Stomach (tissue), 9 donors: Measurements from ENCODE around the gene CD1C. TPM values are rescaled to one million over a fixed set of nuclear protein-coding genes. Genes with fewer than 3 reads are reported as not detected.
A peak's percentile ranks its signal among the peaks of the same experiment; 100 is the strongest.

Experiments used
- DNase-seq, 2 donors: peaks; one replicate each; pipeline versions ENCODE4 v3.0.0 to v3.0.0-alpha.2; 2013 to 2019
- H3K27ac ChIP-seq, 5 donors: fragments of 200-600 bp in 4 of 5; sonication (generic) in 4 of 5; one replicate each; pipeline ENCODE4 v1.5.1; 2013 to 2019; ENCODE audit warnings: mild to moderate bottlenecking in 1 of 5, moderate library complexity in 1 of 5
- H3K27me3 ChIP-seq, 3 donors: fragments of 200-600 bp; sonication (generic); one replicate each; pipeline ENCODE4 v1.5.1; 2017 to 2019; ENCODE audit warnings: mixed run types in 1 of 3
- H3K36me3 ChIP-seq, 4 donors: fragments of 200-600 bp; sonication (generic); 1 replicate in 3 of 4; 2 replicates in 1 of 4; pipeline ENCODE4 v1.5.1; 2016 to 2019
- H3K4me1 ChIP-seq, 4 donors: fragments of 200-600 bp; sonication (generic); one replicate each; pipeline ENCODE4 v1.5.1; 2016 to 2019
- H3K4me3 ChIP-seq, 4 donors: fragments of 200-600 bp; sonication (generic) in 3 of 4; one replicate each; pipeline ENCODE4 v1.5.1; 2016 to 2019; ENCODE audit warnings: mild to moderate bottlenecking in 1 of 4
- H3K9me3 ChIP-seq, 4 donors: fragments of 200-600 bp; sonication (generic); one replicate each; pipeline ENCODE4 v1.5.1; 2016 to 2019
- EP300 ChIP-seq: sonication (generic); formaldehyde crosslinking; IDR thresholded peaks from one replicate; pipeline ENCODE4 v1.6.1; 2017; ENCODE audit warnings: antibody characterized with exemption
- POLR2A ChIP-seq, 4 donors: fragments of 450-650 bp; IDR thresholded peaks; one replicate each; pipeline ENCODE4 v1.6.1; 2016; ENCODE audit warnings: antibody characterized with exemption in 4 of 4, control low read depth in 2 of 4, mild to moderate bottlenecking in 1 of 4, moderate library complexity in 1 of 4
- POLR2AphosphoS5 ChIP-seq, 3 donors: sonication (generic); formaldehyde crosslinking; IDR thresholded peaks; one replicate each; pipeline ENCODE4 v1.6.1; 2016; ENCODE audit warnings: antibody characterized with exemption in 3 of 3
- WGBS, 5 donors: extraction: QIAGEN DNeasy Blood & Tissue Kit in 3 of 5; methylation state at CpG; one replicate each; pipeline versions ENCODE4 v1.1.5 to v1.1.7; 2013 to 2018; 5-methylcytosine and 5-hydroxymethylcytosine counted together
- intact Hi-C: fragments of 100-400 bp; cut with DNase I; formaldehyde crosslinking; loops from one replicate; pipeline ENCODE4 v1.15.1; 2023; ENCODE audit warnings: low total_unique reads
- polyA plus RNA-seq, 3 donors: library from polyadenylated mRNA; stranded (reverse); fragments of 200-250 nt; gene quantifications; one replicate each; pipeline ENCODE4 v1.2.3, GENCODE V29; 2013
- total RNA-seq, 5 donors: library from RNA; depleted of rRNA; stranded (reverse); fragments of >200 nt; gene quantifications; one replicate each; pipeline versions ENCODE4 v1.1.0 to v1.2.3, GENCODE V29; 2014 to 2016
- TF ChIP-seq, protein P1 (sequence below), 7 experiments: fragments of 450-650 bp in 4 of 7; fragments of 200-600 bp in 3 of 7; sonication (generic) in 3 of 7; IDR thresholded peaks; one replicate each; pipeline ENCODE4 v1.5.1; 2016 to 2019; ENCODE audit warnings: antibody characterized with exemption in 7 of 7, control low read depth in 2 of 7, mild to moderate bottlenecking in 1 of 7
- donor health status: healthy with polysubstance abuse.
- donor health status: Bipolar disorder and iron deficiency.
- donor health status: healthy.

The CD1C gene
- total and polyA plus RNA-seq, 8 donors = 1.1 to 2.8 (median 1.8) TPM; not detected in 5

DNA sequence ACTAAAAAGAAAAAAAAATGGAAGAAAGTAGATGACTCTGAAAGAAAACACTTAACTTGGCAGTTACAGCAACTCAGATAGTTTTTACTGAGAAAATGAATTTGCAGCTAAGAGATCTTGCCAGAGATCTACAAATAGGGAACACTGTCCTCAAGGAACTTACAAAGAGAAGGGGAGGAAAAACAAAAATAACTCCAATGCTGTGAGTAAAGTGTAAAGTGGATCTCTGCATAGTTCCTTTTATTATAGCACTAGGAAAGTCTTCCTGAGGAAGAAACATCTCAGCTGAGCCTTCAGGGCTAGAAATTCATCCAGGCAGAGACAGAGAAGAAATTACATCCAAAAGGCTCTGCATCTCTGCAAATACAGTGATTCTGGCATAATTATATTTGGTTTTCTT is 37.8 kb downstream of the CD1C start:
- no peaks in the 10 kb centered on the region for H3K4me1 ChIP-seq
- intact Hi-C loops = no loop called here
- H3K4me3 ChIP-seq = no peak overlapping the region
- DNase-seq = no peak
- no peak overlapping the region for H3K27ac ChIP-seq
- no peak for TF ChIP-seq POLR2AphosphoS5 (IDR thresholded peaks at IDR 0.05)
- TF ChIP-seq, protein P1, sequence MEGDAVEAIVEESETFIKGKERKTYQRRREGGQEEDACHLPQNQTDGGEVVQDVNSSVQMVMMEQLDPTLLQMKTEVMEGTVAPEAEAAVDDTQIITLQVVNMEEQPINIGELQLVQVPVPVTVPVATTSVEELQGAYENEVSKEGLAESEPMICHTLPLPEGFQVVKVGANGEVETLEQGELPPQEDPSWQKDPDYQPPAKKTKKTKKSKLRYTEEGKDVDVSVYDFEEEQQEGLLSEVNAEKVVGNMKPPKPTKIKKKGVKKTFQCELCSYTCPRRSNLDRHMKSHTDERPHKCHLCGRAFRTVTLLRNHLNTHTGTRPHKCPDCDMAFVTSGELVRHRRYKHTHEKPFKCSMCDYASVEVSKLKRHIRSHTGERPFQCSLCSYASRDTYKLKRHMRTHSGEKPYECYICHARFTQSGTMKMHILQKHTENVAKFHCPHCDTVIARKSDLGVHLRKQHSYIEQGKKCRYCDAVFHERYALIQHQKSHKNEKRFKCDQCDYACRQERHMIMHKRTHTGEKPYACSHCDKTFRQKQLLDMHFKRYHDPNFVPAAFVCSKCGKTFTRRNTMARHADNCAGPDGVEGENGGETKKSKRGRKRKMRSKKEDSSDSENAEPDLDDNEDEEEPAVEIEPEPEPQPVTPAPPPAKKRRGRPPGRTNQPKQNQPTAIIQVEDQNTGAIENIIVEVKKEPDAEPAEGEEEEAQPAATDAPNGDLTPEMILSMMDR (IDR thresholded peaks at IDR 0.05) = no peak
- no peak for TF ChIP-seq POLR2A (IDR thresholded peaks at IDR 0.05)
- H3K36me3 ChIP-seq = no peaks in the 10 kb centered on the region
- no peaks in the 10 kb centered on the region for H3K27me3 ChIP-seq
- peaks cover 0 to 7% (median 0%) of the 10 kb centered on the region in 4 donors for H3K9me3 ChIP-seq

- no peak for DNase-seq
- Histone ChIP-seq H3K4me3 (no peak overlapping the region), H3K36me3 (no peaks in the 10 kb centered on the region), H3K27ac (no peak overlapping the region), H3K4me1 (no peaks in the 10 kb centered on the region), H3K27me3 (no peaks in the 10 kb centered on the region), H3K9me3 (peaks cover 0 to 4% (median 0%) of the 10 kb centered on the region in 4 donors)
- TF ChIP-seq POLR2A (IDR thresholded peaks at IDR 0.05) (no peak), POLR2AphosphoS5 (IDR thresholded peaks at IDR 0.05) (no peak), EP300 (no peak)
- TF ChIP-seq, protein P1 (IDR thresholded peaks at IDR 0.05) = no peak
- intact Hi-C loops = no loop called here
- 84 to 88% (median 85%) methylated on average over 3 of the region's 3 CpGs for WGBS, 5 donors
Measured at GRCh38 chr1:158328426-158328825, 38.7 kb downstream of the CD1C start.

- 87 to 91% (median 88%) methylated on average over 7 of the region's 7 CpGs for WGBS, 5 donors
- no peaks in the 10 kb centered on the region for H3K27me3 ChIP-seq
- intact Hi-C loops = no loop called here
- no peak overlapping the region for H3K27ac ChIP-seq
- TF ChIP-seq POLR2A (IDR thresholded peaks at IDR 0.05) (no peak), POLR2AphosphoS5 (IDR thresholded peaks at IDR 0.05) (no peak), EP300 (no peak)
- TF ChIP-seq, protein P1 (IDR thresholded peaks at IDR 0.05) = no peak
- DNase-seq = no peak
- H3K9me3 ChIP-seq = no peaks in the 10 kb centered on the region
- no peaks in the 10 kb centered on the region for H3K36me3 ChIP-seq
- H3K4me1 ChIP-seq = no peaks in the 10 kb centered on the region
- H3K4me3 ChIP-seq = no peak overlapping the region
Measured at GRCh38 chr1:158329300-158329699, 39.6 kb downstream of the CD1C start.

DNA sequence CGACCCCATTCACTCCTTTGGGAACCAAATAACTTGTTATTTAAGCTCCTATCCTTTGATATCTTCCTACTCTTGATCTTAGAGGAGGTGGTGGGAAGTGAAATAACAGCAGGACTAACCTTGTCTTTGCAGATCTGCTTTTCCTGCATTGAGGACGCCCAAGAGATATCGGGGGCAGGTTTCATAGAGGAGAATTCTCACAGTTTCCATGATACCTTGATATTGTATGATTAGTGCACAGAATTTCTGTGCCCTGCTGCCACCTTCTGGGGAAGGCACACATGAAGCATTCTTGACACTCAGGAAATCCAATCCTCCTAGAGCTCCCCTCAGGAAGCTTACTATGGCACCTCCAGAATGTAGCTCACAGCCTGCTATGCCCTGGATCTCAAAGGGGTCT is 40.0 kb downstream of the CD1C start:
- intact Hi-C loops = no loop called here
- WGBS, 5 donors = 52 to 83% (median 66%) methylated on average over 3 of the region's 3 CpGs
- Histone ChIP-seq H3K27ac (no peak overlapping the region), H3K27me3 (no peaks in the 10 kb centered on the region), H3K9me3 (no peaks in the 10 kb centered on the region), H3K4me3 (no peak overlapping the region), H3K36me3 (no peaks in the 10 kb centered on the region), H3K4me1 (no peaks in the 10 kb centered on the region)
- DNase-seq = no peak
- TF ChIP-seq, protein P1 (IDR thresholded peaks at IDR 0.05) = peak in 1 of 7 experiments; percentile 30
- no peak for TF ChIP-seq EP300
